Neutrophil (primary cell): ENCODE results near the gene CNOT2.

Experiments used
- H3K27ac ChIP-seq: fragments of 200-600 bp; sonication (generic); 2 replicates; pipeline ENCODE4 v1.5.1; 2016; ENCODE audit warnings: mild to moderate bottlenecking, moderate library complexity
- H3K27me3 ChIP-seq: fragments of 200-600 bp; sonication (generic); 2 replicates; pipeline ENCODE4 v1.6.0; 2016; ENCODE audit warnings: mild to moderate bottlenecking
- H3K36me3 ChIP-seq: fragments of 200-600 bp; sonication (generic); 2 replicates; pipeline ENCODE4 v1.5.1; 2017
- H3K4me1 ChIP-seq, 2 experiments: fragments of 200-600 bp in 1 of 2; sonication (generic) in 1 of 2; 1 replicate in 1 of 2; 2 replicates in 1 of 2; pipeline versions ENCODE4 v1.5.1 to v1.6.1; 2013 to 2016; ENCODE audit warnings: low read depth in 1 of 2, low read length in 1 of 2, mild to moderate bottlenecking in 1 of 2, moderate library complexity in 1 of 2; ENCODE audit not compliant: control insufficient read depth in 1 of 2, insufficient read depth in 1 of 2
- H3K4me3 ChIP-seq, 2 experiments: fragments of 200-600 bp in 1 of 2; sonication (generic) in 1 of 2; 1 replicate in 1 of 2; 2 replicates in 1 of 2; pipeline ENCODE4 v1.5.1; 2013 to 2016; ENCODE audit warnings: low read depth in 1 of 2, low read length in 1 of 2, mild to moderate bottlenecking in 1 of 2, moderate library complexity in 1 of 2
- H3K9me3 ChIP-seq: fragments of 200-600 bp; sonication (generic); 2 replicates; pipeline ENCODE4 v1.5.1; 2016
- TF ChIP-seq, protein P1 (sequence below): fragments of 200-600 bp; sonication (generic); IDR thresholded peaks from 2 replicates; pipeline ENCODE4 v1.5.1; 2016; ENCODE audit warnings: antibody characterized with exemption

Gene CNOT2

DNA sequence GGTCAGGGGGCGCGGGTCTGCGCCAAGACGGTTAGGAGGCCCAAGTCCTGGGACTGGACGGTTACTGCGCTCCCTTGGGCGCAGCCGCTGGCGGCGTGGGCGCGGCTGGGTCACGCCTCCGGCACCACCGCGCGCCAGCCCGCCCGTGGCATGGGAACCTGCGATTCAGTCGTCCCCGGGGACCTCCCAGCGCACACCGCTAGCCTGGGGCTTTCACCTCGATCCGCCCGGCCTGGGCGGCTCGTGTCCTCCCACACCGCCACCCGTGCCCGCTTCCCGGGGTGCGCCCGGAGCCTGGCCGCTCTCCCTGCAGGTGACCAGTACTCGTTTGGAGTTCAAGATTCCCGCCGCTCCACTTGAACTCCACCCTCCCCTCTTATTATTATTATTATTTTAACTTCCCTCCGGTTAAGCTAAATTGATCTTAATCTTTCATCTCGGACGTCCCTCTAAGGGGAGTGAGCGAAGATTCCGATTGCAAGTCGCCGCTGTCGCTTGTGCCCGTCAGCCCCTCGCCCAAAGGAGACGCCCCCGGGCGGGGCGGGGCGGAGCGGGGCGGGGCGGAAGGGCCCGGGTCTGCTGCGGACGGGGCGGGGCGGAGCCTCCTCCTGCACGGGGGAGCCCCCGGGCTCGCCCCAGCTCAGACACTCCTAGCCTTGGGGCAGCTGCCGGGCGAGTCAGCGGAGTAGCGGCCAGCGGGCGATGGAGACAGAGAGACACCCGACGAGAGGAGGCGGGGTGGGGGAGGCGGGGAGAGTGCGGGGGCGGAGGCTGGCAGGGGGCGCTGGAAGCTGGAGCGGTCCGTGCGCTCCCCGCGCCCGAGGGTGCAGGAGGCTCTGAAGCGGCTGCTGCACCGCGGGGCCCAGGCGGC, 122.7 kb downstream of the CNOT2 start, which contains the start of gene KCNMB4:
TSS of gene KCNMB4 (plus strand) at position 643 of the 871 bp plus-strand sequence. CDS start 445 bp downstream, outside the sequence.
- peak within 1 kb of the TSS; percentile 73 to 77 for H3K4me3 ChIP-seq
- TF ChIP-seq, protein P1, sequence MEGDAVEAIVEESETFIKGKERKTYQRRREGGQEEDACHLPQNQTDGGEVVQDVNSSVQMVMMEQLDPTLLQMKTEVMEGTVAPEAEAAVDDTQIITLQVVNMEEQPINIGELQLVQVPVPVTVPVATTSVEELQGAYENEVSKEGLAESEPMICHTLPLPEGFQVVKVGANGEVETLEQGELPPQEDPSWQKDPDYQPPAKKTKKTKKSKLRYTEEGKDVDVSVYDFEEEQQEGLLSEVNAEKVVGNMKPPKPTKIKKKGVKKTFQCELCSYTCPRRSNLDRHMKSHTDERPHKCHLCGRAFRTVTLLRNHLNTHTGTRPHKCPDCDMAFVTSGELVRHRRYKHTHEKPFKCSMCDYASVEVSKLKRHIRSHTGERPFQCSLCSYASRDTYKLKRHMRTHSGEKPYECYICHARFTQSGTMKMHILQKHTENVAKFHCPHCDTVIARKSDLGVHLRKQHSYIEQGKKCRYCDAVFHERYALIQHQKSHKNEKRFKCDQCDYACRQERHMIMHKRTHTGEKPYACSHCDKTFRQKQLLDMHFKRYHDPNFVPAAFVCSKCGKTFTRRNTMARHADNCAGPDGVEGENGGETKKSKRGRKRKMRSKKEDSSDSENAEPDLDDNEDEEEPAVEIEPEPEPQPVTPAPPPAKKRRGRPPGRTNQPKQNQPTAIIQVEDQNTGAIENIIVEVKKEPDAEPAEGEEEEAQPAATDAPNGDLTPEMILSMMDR, result no peak

DNA sequence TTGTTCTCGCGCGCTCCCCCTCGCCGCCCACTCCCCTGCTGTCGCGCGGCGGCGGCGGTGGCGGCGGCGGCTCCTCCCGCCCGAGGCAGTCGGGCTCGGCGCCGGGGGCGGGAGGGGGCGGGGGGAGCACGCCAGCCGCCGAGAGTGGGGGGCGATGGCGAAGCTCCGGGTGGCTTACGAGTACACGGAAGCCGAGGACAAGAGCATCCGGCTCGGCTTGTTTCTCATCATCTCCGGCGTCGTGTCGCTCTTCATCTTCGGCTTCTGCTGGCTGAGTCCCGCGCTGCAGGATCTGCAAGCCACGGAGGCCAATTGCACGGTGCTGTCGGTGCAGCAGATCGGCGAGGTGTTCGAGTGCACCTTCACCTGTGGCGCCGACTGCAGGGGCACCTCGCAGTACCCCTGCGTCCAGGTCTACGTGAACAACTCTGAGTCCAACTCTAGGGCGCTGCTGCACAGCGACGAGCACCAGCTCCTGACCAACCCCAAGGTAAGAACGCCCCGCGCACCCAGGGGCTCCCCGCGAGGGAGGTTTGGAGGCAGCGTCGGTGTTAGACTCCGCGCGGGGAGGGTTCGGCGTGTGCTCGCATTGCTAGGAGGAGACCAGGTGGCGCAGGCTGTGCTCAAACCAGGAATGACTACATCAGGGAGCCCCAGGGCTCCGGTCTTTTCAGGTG, 123.5 kb downstream of the CNOT2 start:
- no peaks in the 10 kb centered on the region for H3K36me3 ChIP-seq
- H3K9me3 ChIP-seq, result no peaks in the 10 kb centered on the region
- H3K27me3 ChIP-seq, result peaks cover 84% of the 10 kb centered on the region
- no peak overlapping the region for H3K27ac ChIP-seq
- peak overlapping the region; percentile 60 to 73 for H3K4me3 ChIP-seq
- H3K4me1 ChIP-seq, result peaks cover 14 to 17% of the 10 kb centered on the region in 2 experiments
- TF ChIP-seq, protein P1, result no peak

More for the DNA sequence above, 122.7 kb downstream of the CNOT2 start, which contains the start of gene KCNMB4:
- no peaks in the 10 kb centered on the region for H3K9me3 ChIP-seq
- peaks cover 93% of the 10 kb centered on the region for H3K27me3 ChIP-seq
- H3K27ac ChIP-seq, result no peak within 1 kb of the TSS
- no peaks in the 10 kb centered on the region for H3K36me3 ChIP-seq
- H3K4me1 ChIP-seq, result peaks cover 14 to 17% of the 10 kb centered on the region in 2 experiments

DNA sequence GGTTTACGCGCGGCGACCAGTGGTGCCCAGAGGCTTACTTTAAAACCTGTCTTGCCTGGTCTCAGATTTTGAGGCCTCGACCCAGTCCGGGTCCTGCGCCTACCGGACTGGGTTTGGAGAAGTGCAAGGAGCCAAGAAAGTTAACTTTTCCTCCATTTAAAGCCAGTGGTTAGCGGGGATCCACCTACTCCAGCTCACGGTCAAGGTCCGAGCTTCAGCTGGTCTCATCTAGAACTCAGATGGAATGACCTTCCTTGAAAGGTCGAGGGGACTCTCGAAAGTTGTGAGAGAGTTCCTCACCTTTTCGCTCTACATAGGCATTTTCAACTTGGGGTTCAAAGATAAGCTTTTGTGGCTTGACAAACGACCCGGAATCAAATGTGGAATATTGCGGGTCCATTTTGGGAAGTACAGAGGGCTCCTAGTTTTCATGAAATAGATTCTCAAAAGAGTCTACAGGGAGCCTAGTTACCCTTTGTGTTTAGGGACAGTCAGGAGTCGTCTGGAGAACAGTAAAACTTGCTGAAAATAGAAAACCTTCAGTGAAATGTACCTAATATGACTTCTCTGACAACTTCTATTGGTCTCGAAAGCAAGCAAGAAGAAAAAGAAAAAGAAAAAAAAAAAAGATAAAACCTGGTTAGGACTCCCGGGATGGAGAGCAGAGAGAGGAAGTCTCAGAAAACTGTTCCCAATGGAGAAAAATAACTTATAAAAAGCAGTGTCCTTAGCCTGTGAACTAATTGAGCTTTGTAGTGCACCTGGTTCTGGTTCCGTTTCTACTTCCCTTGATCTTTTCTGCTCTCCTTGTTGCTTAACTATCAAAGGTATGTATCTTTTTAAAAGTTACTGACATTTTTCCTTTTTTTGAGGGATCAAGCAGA, 124.3 kb downstream of the CNOT2 start:
- Histone ChIP-seq H3K27me3 (peaks cover 76% of the 10 kb centered on the region), H3K9me3 (no peaks in the 10 kb centered on the region), H3K4me1 (peaks cover 14 to 17% of the 10 kb centered on the region in 2 experiments), H3K27ac (no peak overlapping the region), H3K36me3 (no peaks in the 10 kb centered on the region), H3K4me3 (peak overlapping the region; percentile 60 to 73)
- TF ChIP-seq, protein P1, result no peak

DNA sequence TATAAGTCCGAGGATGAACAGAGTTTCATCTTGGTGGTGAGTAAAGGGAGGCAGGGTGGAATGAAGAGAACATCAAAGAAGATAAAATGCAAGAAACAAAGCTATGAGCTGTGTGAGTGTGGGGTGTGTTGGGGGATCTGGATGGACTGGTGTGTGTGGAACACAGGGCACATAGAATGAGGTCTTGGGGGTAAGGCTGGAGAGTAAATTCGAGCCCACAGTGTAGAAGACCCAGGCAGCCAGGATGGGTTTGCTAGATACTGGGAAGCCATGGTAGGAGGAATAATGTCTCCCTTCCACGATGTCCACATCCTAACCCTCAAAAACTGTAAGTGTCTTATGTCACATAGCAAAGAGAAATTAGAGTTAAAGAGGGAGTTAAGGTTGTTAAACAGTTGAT, 129.6 kb downstream of the CNOT2 start:
- Histone ChIP-seq H3K27ac (no peak overlapping the region), H3K36me3 (no peaks in the 10 kb centered on the region), H3K4me1 (no peaks in the 10 kb centered on the region), H3K4me3 (no peak overlapping the region), H3K27me3 (peaks cover 23% of the 10 kb centered on the region), H3K9me3 (no peaks in the 10 kb centered on the region)
- TF ChIP-seq, protein P1, result no peak

DNA sequence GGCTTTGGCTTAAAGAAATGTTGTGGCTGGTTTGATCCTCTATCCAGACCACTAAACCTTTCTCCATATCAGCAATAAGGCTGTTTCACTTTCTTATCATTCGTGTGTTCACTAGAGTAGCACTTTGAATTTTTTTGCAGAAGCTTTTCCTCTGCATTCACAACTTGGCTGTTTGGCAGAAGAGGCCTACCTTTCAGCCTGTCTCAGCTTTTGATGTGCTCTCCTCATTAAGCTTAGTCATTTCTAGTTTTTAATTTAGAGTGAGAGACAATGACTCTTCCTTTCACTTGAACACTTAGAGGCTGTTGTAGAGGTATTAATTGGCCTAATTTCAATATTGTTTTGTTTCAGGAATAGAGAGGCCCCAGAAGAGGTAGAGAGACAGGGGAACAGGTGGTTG, 136.6 kb downstream of the CNOT2 start:
- H3K27me3 ChIP-seq, result no peaks in the 10 kb centered on the region
- TF ChIP-seq, protein P1, result no peak
- H3K4me1 ChIP-seq, result no peaks in the 10 kb centered on the region
- H3K9me3 ChIP-seq, result no peaks in the 10 kb centered on the region
- H3K36me3 ChIP-seq, result no peaks in the 10 kb centered on the region
- H3K27ac ChIP-seq, result no peak overlapping the region
- no peak overlapping the region for H3K4me3 ChIP-seq
